Left lung (tissue), 10 donors: ENCODE measurements around the gene CDNF. TPM values are rescaled to one million over a fixed set of nuclear protein-coding genes. Genes with fewer than 3 reads are reported as not detected.
A peak's percentile ranks its signal among the peaks of the same experiment; 100 is the strongest.

Experiments used
- ATAC-seq: fragments of 200-7000 bp; cut with Tn5 transposase; one replicate; pipeline ENCODE4 v1.9.1; 2020; ENCODE audit warnings: moderate library complexity
- DNase-seq, 4 donors: peaks; one replicate each; pipeline ENCODE4 v3.0.0-alpha.2; 2013 to 2020
- H3K27ac ChIP-seq, 2 donors: fragments of 200-600 bp; sonication (generic) in 1 of 2; one replicate each; pipeline versions ENCODE4 v1.5.0 to v1.8.0; 2020 to 2021
- H3K27me3 ChIP-seq, 2 donors: fragments of 200-600 bp; sonication (generic) in 1 of 2; one replicate each; pipeline versions ENCODE4 v1.5.0 to v1.8.0; 2020 to 2021
- H3K36me3 ChIP-seq, 2 donors: fragments of 200-600 bp; sonication (generic) in 1 of 2; one replicate each; pipeline versions ENCODE4 v1.5.0 to v1.8.0; 2020 to 2021
- H3K4me1 ChIP-seq, 2 donors: fragments of 200-600 bp; one replicate each; pipeline ENCODE4 v1.8.0; 2021
- H3K4me3 ChIP-seq, 2 donors: fragments of 200-600 bp; sonication (generic) in 1 of 2; one replicate each; pipeline versions ENCODE4 v1.5.0 to v1.8.0; 2020 to 2021; ENCODE audit warnings: mild to moderate bottlenecking in 1 of 2
- H3K9me3 ChIP-seq, 2 donors: fragments of 200-600 bp; sonication (generic) in 1 of 2; one replicate each; pipeline versions ENCODE4 v1.5.0 to v1.8.0; 2020 to 2021
- CTCF ChIP-seq, 2 donors: fragments of 200-600 bp; sonication (generic) in 1 of 2; IDR thresholded peaks; one replicate each; pipeline versions ENCODE4 v1.5.0 to v1.8.0; 2021; ENCODE audit warnings: antibody characterized with exemption in 2 of 2
- intact Hi-C, 2 donors: fragments of 100-400 bp; cut with DNase I; formaldehyde crosslinking; loops; one replicate each; pipeline versions ENCODE4 v1.11.2 to v1.14.2; 2022
- polyA plus RNA-seq, 6 donors: library from polyadenylated mRNA; unstranded; fragments of 120-200 nt; gene quantifications; one replicate each; pipeline ENCODE4 v1.2.1, GENCODE V29; 2013; ENCODE audit not compliant: insufficient read length in 6 of 6
- total RNA-seq, 2 donors: library from RNA; stranded (reverse); fragmentation: NEBNext Ultra II Directional; extraction: Animal tissue kit (Norgen Biotek cat#: 25700); gene quantifications; one replicate each; pipeline ENCODE4 v1.2.1, GENCODE V29; 2021
- donor health status: DM: no; HTN: yes; CAD: no.
- donor health status: DM: no; HTN: no; CAD: no.

Gene CDNF
- total and polyA plus RNA-seq, 8 donors: 0.38 to 4.3 (median 2.9) TPM

DNA sequence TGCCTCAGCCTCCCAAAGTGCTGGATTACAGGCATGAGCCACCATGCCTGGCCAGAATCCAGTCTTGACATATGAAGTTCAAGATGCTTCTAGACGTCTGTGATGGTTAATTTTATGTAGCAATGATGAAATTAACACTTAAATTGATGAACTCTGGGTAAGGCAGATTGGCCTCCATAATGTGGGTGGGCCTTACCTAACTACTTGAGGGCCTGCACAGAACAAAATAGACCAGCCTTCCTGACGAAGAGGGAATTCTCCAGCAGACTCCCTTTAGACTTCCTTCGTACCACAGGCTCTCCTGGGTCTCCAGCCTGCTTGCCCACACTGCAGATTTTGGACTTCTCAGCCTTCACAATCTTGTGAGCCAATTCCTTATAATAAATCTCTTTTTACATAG, 4.7 kb downstream of the CDNF start:
- ATAC-seq: no peak

DNA sequence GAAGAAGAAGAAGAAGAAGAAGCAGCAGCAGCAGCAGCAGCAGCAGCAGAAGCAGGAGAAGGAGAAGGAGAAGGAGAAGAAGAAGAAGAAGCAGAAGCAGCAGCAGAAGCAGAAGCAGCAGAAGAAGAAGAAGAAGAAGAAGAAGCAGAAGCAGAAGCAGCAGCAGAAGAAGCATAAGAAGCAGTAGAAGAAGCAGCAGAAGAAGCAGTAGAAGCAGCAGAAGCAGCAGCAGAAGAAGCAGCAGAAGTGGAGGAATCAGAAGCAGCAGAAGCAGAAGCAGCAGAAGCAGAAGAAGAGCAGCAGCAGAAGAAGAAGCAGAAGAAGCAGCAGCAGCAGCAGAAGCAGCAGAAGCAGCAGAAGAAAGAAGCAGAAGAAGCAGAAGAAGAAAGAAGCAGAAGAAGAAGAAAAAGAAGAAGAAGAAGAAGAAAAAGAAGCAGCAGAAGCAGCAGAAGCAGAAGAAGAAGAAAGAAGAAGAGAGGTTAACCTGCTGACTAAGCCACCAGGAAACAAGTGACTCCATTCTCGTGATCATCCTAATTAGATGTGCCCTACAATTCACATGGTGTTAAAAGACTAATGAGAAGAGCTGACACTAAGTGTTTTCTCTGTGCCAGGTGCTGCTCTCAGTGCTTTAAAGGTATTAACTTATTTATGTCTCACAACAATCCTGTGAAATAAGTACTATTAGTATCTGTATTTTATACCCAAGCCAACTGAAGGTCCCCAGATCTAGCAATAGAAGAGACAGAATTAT, 11.6 kb downstream of the CDNF start:
- no peaks in the 10 kb centered on the region for H3K4me1 ChIP-seq
- intact Hi-C loops: loop anchor here in 1 of 2 donors (10.0 kb wide), 1 partner anchor 321 kb away; no protein-coding TSS in a partner anchor
- H3K27me3 ChIP-seq: no peaks in the 10 kb centered on the region
- no peaks in the 10 kb centered on the region for H3K36me3 ChIP-seq
- H3K4me3 ChIP-seq: no peak overlapping the region
- DNase-seq (no peak), ATAC-seq (no peak)
- H3K27ac ChIP-seq: peak overlapping the region in 1 of 2 donors; percentile 82
- TF ChIP-seq CTCF (IDR thresholded peaks at IDR 0.05): no peak
- H3K9me3 ChIP-seq: no peaks in the 10 kb centered on the region

More for the DNA sequence above, 4.7 kb downstream of the CDNF start:
- no peak for DNase-seq
- intact Hi-C loops: no loop called here
- H3K36me3 ChIP-seq: no peaks in the 10 kb centered on the region
- no peak overlapping the region for H3K4me3 ChIP-seq
- H3K27ac ChIP-seq: no peak overlapping the region
- no peaks in the 10 kb centered on the region for H3K27me3 ChIP-seq
- no peak for TF ChIP-seq CTCF (IDR thresholded peaks at IDR 0.05)
- H3K4me1 ChIP-seq: peaks cover 0 to 9% of the 10 kb centered on the region in 2 donors
- no peaks in the 10 kb centered on the region for H3K9me3 ChIP-seq

- no peaks in the 10 kb centered on the region for H3K36me3 ChIP-seq
- H3K9me3 ChIP-seq: no peaks in the 10 kb centered on the region
- ATAC-seq (no peak), DNase-seq (no peak)
- intact Hi-C loops: loop anchor here in 1 of 2 donors (10.0 kb wide), 1 partner anchor 319 kb away; no protein-coding TSS in a partner anchor
- no peak overlapping the region for H3K4me3 ChIP-seq
- peaks cover 0 to 5% of the 10 kb centered on the region in 2 donors for H3K4me1 ChIP-seq
- no peaks in the 10 kb centered on the region for H3K27me3 ChIP-seq
- H3K27ac ChIP-seq: no peak overlapping the region
- no peak for TF ChIP-seq CTCF (IDR thresholded peaks at IDR 0.05)
These were observed 13.9 kb downstream of the CDNF start for GRCh38 chr10:14823966-14824365.

- intact Hi-C loops: loop anchor here in 1 of 2 donors (10.0 kb wide), 1 partner anchor 318 kb away; no protein-coding TSS in a partner anchor
- H3K9me3 ChIP-seq: no peaks in the 10 kb centered on the region
- DNase-seq (peak in 1 of 4 donors; percentile 58), ATAC-seq (peak; percentile 75)
- no peak overlapping the region for H3K27ac ChIP-seq
- peak; percentile 47 to 50 for TF ChIP-seq CTCF (IDR thresholded peaks at IDR 0.05)
- H3K36me3 ChIP-seq: no peaks in the 10 kb centered on the region
- no peaks in the 10 kb centered on the region for H3K27me3 ChIP-seq
- no peak overlapping the region for H3K4me3 ChIP-seq
- peaks cover 0 to 5% of the 10 kb centered on the region in 2 donors for H3K4me1 ChIP-seq
These were observed 14.7 kb downstream of the CDNF start for GRCh38 chr10:14822879-14823755.
